ENCODE data around the gene CAMTA1.

CAMTA1 gene

DNA sequence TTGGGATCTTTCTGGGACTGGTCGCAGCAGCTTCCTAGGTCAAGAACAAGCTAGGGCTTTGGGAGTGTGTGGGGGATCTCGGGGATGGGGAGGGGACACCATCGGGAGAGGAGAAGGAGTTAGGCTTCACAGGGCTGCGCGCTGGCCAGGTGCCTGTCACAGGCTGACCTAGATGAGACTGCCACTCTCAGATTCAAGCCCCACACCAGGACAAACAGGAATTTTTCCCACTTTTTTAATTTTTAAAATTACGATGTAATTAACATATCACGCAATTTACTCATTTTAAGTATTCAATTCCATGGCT, 180.6 kb downstream of the CAMTA1 start:
- H3K27ac ChIP-seq, result no peak overlapping the region
- no peak for DNase-seq (ENCODE audit: low read depth, low spot score)

DNA sequence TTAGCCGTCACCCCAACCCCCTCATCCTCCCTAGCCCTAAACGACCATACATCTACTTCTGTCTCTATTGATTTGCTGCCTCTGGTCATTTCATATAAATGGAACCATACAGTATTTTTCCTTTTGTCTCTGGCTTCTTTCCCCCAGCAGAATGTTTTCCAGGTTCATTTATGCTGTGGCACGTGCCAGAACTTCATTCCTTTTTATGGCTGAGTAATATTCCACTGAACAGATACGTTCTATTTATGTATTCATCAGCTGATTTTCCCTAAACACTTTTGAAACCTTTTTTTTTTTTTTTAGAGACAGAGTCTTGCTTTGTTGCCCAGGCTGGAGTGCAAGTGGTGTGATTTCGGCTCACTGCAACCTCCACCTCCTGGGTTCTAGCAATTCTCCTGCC, 181.1 kb downstream of the CAMTA1 start:
- no peak overlapping the region for H3K27ac ChIP-seq
- no peak for DNase-seq (ENCODE audit: low read depth, low spot score)

GRCh38 chr1:6967431-6968111, 182.3 kb downstream of the CAMTA1 start:
- no peak overlapping the region for H3K27ac ChIP-seq
- DNase-seq (ENCODE audit: low read depth, low spot score), result no peak

DNA sequence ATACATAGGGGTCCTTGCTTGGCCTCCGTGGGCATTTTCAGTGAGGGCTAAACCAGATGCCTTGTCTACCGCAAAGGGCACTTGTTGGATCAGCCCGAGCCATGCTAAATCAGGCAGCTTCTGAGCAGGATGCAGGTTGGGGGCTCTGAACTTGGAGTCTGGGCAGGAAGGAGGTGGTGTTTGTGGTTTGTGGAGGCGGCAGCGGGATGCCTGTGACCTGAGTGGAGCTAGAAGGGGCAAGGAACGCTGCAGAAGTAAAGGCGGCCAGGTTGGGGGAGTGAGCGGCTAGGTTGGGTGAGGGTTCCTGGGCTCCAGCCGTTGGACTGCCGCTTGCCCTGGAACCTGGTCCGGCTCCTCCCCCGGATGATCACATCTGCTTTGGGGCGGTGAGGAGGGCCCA, 183.9 kb downstream of the CAMTA1 start:
- H3K27ac ChIP-seq, result no peak overlapping the region
- DNase-seq (ENCODE audit: low read depth, low spot score), result no peak

- DNase-seq (ENCODE audit: low read depth, low spot score), result no peak
- H3K27ac ChIP-seq, result no peak overlapping the region
Observed at GRCh38 chr1:6969762-6970161, 184.5 kb downstream of the CAMTA1 start.

GRCh38 chr1:6970221-6970620, 185.0 kb downstream of the CAMTA1 start:
- H3K27ac ChIP-seq, result no peak overlapping the region
- no peak for DNase-seq (ENCODE audit: low read depth, low spot score)

- H3K27ac ChIP-seq, result no peak overlapping the region
- DNase-seq (ENCODE audit: low read depth, low spot score), result no peak
Observed at GRCh38 chr1:6971048-6971447, 185.8 kb downstream of the CAMTA1 start.

DNA sequence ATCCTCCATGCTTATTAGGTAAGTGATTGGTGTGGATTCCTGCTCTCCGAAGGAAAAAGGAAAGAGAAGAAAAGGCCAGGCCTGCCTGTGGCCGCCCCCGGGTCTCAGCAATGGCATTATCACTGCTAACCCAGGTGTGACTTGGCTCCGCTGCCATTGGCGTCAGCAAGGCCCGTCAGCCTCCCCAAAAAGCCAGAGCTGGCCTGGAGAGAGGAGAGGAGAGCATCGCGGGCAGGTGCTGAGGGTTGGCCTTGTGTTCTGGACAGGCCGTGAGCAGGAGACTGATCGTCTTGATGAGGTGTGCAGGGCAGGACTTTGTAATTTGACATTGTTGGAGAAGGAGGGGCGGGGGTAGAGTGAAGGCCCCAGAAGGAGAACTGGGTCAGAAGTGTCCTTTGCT, 186.4 kb downstream of the CAMTA1 start:
- H3K27ac ChIP-seq, result no peak overlapping the region
- no peak for DNase-seq (ENCODE audit: low read depth, low spot score)

DNA sequence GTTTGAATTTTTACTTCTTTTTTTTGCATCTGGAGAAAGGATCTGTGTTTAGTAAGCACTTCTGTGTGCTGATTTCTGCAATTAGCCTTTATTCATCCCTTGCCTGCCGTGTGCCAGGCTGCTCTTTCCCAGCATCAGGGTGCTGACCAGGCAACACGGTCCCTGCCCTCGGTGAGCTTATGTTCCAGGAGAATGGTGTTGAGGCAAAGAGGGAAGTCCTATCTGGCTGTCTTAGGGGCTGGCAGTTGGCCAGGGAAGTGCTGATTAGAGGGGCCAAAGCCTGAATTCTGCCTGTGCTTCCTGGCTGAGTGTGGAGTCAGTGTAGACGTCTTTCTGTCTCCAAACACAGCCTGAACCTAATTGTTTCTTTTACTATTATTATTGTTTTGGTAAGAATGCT, 187.1 kb downstream of the CAMTA1 start:
- no peak for DNase-seq (ENCODE audit: low read depth, low spot score)
- H3K27ac ChIP-seq, result no peak overlapping the region

GRCh38 chr1:6975331-6976043, 190.2 kb downstream of the CAMTA1 start:
- no peak for DNase-seq (ENCODE audit: low read depth, low spot score)
- no peak overlapping the region for H3K27ac ChIP-seq

DNA sequence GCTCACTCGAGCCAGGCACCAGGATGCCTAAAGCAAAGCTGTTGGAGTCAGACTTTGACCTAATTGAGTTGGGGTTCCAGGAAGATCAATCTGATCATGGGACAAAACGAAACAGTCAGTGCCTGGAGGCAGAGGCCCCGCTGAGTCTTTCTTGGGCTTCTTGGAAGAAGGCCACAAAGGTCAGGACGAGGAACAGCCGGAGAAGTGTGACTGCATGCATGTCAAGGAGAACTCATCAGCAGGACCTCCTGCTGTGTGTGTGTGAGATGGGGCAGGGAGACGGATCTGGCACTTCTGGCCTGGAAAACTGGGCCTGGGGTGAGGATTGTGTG, 190.8 kb downstream of the CAMTA1 start:
- H3K27ac ChIP-seq, result no peak overlapping the region
- DNase-seq (ENCODE audit: low read depth, low spot score), result no peak

DNA sequence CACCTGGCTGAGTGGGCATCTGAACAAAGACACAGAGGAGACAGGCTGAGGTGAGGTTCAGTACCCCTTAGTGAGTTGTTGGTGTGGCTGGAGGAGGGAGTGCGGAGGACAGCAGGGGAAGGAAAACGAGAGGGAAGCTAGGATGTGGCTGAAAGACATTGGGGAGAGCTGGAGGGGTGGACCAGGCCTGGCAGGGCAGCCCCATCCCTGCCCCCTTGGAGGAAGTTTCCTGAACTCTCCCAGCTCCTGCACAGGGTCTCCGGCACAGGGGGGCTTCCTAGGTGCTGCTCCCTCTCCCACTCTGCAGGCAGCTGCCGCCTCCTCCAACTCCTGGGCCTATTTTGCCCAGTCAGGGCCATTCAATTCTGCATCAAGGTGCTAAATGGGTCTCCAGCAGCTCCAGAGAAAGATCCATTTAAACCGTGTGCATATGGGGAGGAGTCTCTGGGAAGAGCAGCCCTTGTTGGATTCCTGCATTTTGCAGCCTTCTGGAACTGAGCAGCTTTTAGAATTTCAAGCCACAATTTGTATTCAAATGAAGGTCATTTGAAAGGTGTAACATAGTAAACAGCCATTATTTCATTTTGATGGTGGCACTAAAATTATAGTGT, 193.9 kb downstream of the CAMTA1 start:
- H3K27ac ChIP-seq, result no peak overlapping the region
- DNase-seq (ENCODE audit: low read depth, low spot score), result no peak

GRCh38 chr1:6981595-6981994, 196.3 kb downstream of the CAMTA1 start:
- H3K27ac ChIP-seq, result no peak overlapping the region
- no peak for DNase-seq (ENCODE audit: low read depth, low spot score)

DNA sequence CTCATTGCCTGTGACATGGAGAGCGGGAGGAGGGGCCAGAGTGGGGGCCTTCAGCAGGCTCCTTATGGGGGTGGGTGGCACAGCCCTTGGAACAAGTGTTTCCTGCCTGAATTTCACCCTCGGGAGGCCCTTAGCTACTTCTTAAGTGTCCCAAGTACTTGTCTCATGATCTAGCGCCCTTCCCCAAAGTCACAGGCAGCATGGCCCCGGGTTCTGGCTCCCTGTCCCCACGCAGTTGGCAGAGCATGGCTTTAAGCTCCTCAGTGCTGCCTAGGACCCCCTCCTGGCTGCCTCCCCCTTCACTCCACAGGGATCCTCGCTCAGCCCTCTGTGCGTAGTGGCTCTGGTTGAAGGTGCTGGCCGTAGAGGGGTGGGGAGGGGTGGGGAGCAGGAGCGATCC, 197.2 kb downstream of the CAMTA1 start:
- no peak for DNase-seq (ENCODE audit: low read depth, low spot score)
- H3K27ac ChIP-seq, result no peak overlapping the region

DNA sequence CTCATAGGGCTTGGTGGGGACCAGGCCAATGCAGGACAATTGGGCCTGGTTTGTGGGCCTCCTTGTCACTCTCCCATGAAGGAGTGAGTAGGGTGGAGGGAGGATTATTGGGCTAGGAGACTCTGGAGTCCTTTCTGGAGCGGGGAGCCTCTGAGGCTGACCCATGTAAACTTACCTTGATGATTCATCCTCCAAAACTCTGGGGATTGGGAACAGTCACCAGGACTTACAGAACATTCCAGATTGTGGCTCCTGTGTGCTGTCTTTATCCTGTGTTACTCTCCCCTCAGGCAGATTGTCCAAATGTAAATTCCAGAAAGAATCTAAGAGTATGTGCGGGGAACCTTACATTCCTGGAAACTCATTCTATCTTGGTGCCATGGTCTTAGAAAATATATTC, 197.6 kb downstream of the CAMTA1 start:
- H3K27ac ChIP-seq, result no peak overlapping the region
- no peak for DNase-seq (ENCODE audit: low read depth, low spot score)

GRCh38 chr1:6984536-6984935, 199.3 kb downstream of the CAMTA1 start:
- no peak for DNase-seq (ENCODE audit: low read depth, low spot score)
- no peak overlapping the region for H3K27ac ChIP-seq

GRCh38 chr1:6984986-6985385, 199.7 kb downstream of the CAMTA1 start:
- DNase-seq (ENCODE audit: low read depth, low spot score), result no peak
- H3K27ac ChIP-seq, result no peak overlapping the region

DNA sequence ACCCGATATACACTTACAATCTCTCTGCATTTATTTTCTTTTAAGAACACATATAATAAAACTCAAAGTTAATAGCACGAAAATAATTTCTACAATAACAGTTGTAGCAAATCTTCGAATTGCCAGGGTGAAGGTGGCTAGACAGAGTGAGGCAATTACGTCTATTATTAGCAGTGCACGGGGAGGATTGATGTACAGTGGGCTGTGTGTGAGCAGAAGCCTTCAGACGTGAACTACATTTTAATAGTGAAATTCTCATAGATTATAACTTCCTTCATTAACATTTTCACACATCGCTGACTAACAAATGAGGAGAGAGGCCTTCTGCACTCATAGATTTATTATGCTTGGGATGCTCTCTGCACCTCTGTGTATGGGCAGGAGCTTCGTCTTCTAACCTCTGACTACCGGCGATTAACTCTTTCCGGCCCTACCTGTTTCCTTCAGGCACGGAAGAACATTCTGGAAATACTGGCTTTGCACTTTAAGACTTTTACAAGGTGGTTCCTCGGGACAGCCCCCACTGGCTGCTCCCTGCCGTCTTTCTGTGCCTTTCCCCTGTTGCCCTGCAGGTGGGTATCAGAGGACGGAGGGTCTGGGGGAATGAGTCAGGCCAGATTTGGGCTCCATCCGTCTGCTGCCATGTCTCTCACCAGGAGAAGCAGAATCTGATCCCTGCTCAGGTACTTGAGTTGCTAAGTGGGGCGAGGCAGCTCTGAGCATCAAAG, 200.5 kb downstream of the CAMTA1 start:
- H3K27ac ChIP-seq, result no peak overlapping the region
- DNase-seq (ENCODE audit: low read depth, low spot score), result no peak

DNA sequence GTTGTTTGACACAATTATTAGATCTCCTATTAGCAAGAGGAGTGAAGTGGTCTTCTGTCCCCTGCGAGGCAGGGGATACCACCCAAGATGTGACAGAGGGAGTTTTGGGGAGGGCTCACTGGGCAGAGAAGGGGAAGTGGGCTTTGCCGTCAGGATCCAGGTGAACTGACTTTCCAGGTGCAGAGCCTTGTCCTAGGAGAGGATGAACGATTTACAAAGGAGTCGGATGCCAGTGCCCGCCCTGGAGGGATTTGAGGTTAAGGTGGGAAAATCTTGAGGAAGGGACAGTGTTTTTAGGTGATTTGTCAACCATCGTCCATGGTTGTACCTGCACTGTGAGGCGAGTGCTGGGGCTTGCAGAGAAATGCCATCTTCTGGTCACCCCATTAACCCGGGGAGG, 201.0 kb downstream of the CAMTA1 start:
- no peak for DNase-seq (ENCODE audit: low read depth, low spot score)
- H3K27ac ChIP-seq, result no peak overlapping the region

- DNase-seq (ENCODE audit: low read depth, low spot score), result no peak
- H3K27ac ChIP-seq, result no peak overlapping the region
Observed at GRCh38 chr1:6987940-6988339, 202.7 kb downstream of the CAMTA1 start.

DNA sequence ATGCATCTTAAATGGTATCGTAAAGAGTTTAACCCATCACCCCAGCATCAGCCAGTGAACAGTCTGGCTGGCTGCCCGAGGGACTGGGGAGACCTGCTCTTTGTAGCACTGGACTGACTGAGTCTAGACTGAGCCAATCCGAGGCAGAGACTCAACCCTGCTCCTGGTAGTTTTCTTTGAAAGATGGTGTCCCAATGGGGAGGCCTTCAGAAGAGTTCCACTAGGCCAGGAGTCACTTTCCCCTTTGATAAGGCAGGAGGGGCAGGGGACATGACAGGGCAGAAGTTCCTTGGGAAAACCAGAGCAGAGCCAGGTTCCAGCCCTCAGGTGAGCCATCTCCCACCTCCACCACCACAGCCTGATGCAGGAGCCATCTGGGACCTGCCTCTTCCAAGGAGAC, 203.5 kb downstream of the CAMTA1 start:
- DNase-seq (ENCODE audit: low read depth, low spot score), result no peak
- no peak overlapping the region for H3K27ac ChIP-seq
